Endometrial microvascular endothelial cells (primary cell): ENCODE results near the gene SMAD6. TPM values are rescaled to one million over a fixed set of nuclear protein-coding genes. Genes with fewer than 3 reads are reported as not detected.

Experiments used
- in situ Hi-C: cut with HindIII; loops from 2 replicates; pipeline ENCODE4 v1.10.0; 2017; ENCODE audit warnings: low sequenced_read_pairs, low pct_unique_long_range_greater_than_20kb; ENCODE audit errors: inconsistent ontology term
- total RNA-seq: library from RNA; depleted of rRNA; stranded (reverse); fragments of >200 nt; gene quantifications from one replicate; pipeline ENCODE4 v1.2.3, GENCODE V29; 2015; ENCODE audit errors: inconsistent ontology term

SMAD6 gene
- total RNA-seq, result 4.2 TPM

GRCh38 chr15:66702035-66702786, at the start of gene SMAD6:
TSS of gene SMAD6 (plus strand) at chr15:66702236. CDS start at chr15:66703259, 1,023 bp downstream.
- in situ Hi-C loops, result loop anchor here (25.0 kb wide), 1 partner anchor 135 kb away; no protein-coding TSS in a partner anchor

GRCh38 chr15:66652806-66653205, 49.2 kb upstream of the SMAD6 start:
- in situ Hi-C loops, result no loop called here

GRCh38 chr15:66653398-66653797, 48.6 kb upstream of the SMAD6 start:
- in situ Hi-C loops, result no loop called here

- in situ Hi-C loops, result no loop called here
Measured at GRCh38 chr15:66653852-66654251, 48.2 kb upstream of the SMAD6 start.

- in situ Hi-C loops, result no loop called here
Measured at GRCh38 chr15:66654361-66654738, 47.7 kb upstream of the SMAD6 start.

- in situ Hi-C loops, result no loop called here
Measured at GRCh38 chr15:66654739-66655375, 47.2 kb upstream of the SMAD6 start.

DNA sequence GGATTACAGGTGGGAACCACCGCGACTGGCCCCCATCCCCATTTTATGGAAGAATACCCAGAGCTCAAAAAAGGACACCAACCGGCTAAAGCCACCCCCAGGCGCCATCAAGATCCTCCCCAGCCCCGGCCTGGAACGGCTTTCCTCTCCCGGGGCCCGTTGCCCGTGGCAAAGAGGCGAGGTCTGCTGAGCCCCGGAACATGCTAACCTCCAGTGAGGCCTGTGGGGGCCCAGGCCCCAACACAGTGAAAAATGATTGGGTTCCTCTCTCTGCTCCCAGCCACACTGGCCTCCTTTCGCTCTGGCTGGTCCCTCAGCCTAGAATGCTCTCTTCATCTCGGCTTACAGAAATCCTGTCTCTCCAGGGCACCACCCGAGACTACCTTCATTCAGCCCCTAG, 46.5 kb upstream of the SMAD6 start:
- in situ Hi-C loops, result no loop called here

DNA sequence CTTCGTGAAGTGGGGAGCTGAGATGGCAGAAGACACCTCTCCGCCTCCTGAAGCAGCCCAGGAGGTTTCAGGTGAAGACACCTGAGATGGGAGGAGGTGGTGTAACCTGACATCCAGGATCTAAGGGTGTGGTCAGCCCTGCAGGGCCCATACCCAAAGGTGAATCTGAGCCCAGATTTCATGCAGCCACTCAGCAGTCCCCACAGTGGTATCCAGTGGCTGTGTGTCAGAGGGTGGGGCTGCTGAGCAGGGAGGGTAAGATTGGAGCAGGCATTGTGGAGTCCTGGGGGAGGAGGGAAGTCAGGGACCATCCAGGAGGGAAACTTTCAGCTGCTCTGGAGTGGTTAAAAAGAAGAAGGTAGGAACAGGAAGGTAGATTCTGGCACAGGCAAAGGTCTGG, 46.0 kb upstream of the SMAD6 start:
- in situ Hi-C loops, result no loop called here

DNA sequence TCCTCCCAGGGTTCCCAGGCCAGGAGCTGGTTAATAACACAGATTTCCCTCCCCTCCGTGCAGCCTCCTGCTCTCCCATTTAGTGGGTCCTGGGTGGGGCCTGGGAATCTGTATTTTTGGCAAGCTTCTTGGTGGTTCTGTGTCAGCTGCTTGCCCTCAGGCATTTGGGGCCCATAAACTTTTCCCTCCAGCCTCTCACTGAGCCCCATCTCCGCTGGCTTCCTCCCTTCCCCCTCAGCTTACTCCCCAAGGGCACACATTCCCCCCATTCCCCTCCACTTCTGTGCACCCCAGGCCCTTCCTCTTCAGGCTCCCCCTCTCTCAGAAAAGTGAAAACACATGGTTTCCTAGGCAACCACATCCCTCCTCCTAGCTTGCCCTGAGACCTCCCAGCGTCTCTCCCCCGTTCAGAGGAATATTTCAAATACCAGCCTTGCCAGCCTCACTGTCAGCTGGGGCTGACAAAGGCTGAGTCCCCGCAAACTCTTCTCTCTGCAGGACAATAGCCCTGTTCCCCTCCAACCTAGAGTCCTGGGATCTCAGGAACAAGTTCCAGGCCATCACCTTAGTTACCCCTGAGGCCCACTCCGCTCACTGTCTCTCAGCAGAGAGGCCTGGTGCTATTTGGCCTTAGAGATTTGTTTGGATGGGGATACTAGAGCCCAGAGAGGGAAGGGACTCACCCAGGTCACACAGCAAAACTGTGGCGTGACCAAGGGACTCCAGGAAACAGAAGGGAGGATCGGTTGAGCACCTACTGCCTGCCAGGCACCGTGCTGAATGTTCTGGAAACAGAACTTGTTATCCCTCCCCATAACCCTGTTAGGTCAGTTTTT, 44.6 kb upstream of the SMAD6 start:
- in situ Hi-C loops, result no loop called here

- in situ Hi-C loops, result no loop called here
Measured at GRCh38 chr15:66658044-66658443, 44.0 kb upstream of the SMAD6 start.

- in situ Hi-C loops, result no loop called here
Measured at GRCh38 chr15:66658855-66659254, 43.2 kb upstream of the SMAD6 start.

GRCh38 chr15:66659384-66659783, 42.7 kb upstream of the SMAD6 start:
- in situ Hi-C loops, result no loop called here

- in situ Hi-C loops, result no loop called here
Measured at GRCh38 chr15:66661432-66662096, 40.5 kb upstream of the SMAD6 start.

GRCh38 chr15:66662522-66662921, 39.5 kb upstream of the SMAD6 start:
- in situ Hi-C loops, result no loop called here

- in situ Hi-C loops, result no loop called here
Measured at GRCh38 chr15:66663664-66664063, 38.4 kb upstream of the SMAD6 start.

DNA sequence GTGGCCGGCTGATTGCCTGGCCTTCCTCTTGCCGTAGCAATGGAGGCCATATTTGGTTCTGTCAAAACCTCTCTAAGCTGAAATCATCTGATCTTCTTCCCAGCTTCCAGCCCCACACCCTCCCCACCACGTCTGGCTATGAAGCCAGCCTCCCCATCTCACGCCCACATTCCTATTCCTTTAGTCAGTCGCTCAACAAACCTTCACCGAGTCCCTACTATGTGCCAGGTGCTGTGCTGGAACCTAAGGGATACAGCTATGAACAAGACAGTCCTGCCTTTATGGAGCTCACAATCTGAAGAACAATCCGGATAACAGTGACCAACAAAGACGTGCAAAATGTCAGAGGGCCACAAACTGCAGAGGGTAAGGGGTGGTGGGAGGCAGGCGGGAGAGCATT, 31.9 kb upstream of the SMAD6 start:
- in situ Hi-C loops, result no loop called here

GRCh38 chr15:66670762-66671580, 31.1 kb upstream of the SMAD6 start:
- in situ Hi-C loops, result no loop called here

DNA sequence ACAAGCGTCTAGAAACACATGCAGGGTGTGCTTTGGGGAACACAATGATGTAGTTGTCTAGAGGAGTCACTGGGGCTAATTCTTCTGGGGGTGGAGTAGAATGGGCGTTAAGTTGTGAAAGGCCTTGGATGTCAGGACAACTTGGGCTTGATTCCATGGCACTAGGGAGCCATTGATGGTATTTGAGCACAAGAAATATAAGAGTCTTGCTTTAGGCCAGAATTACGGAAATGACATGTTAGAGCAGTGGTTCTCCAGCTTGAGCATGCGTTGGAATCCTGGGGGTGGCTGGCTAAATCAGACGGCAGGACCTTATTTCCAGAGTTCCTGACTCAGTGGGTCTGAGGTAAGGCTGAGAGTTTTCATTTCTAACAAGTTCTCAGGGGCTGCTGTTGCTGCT, 29.2 kb upstream of the SMAD6 start:
- in situ Hi-C loops, result no loop called here
